Panc1 (cell line): Measurements from ENCODE around the gene TRIOBP. TPM values are rescaled to one million over a fixed set of nuclear protein-coding genes. Genes with fewer than 3 reads are reported as not detected.

Experiments
- ATAC-seq: fragments of 200-7000 bp; cut with Tn5 transposase; 2 replicates; pipeline ENCODE4 v1.9.1; 2020; ENCODE audit warnings: mild to moderate bottlenecking, moderate library complexity
- BruUV-seq: library from RNA; stranded (reverse); fragments of 400-500 nt; replicated peaks from 2 replicates; lab custom pipeline; 2021; lab: Mats Ljungman, UMichigan
- CTCF ChIA-PET: fragments of 300-600 bp; sonication (Branson Sonifier 250); formaldehyde crosslinking; loops from one replicate; lab custom pipeline; 2022; ENCODE audit warnings: antibody characterized with exemption; lab: Charles Lee
- POLR2A ChIA-PET: fragments of 300-600 bp; sonication (Branson Sonifier 250); formaldehyde crosslinking; loops from one replicate; lab custom pipeline; 2022; ENCODE audit warnings: antibody characterized with exemption; lab: Charles Lee
- DNase-seq: peaks from one replicate; pipeline ENCODE4 v3.0.0-alpha.2; 2010; ENCODE audit warnings: low read depth, low spot score
- H3K27ac ChIP-seq: 2 replicates; pipeline ENCODE4 v1.5.1; 2011; ENCODE audit warnings: mild to moderate bottlenecking, low read length, inconsistent platforms
- H3K27me3 ChIP-seq: fragments of 200-500 bp; sonication (Bioruptor generic); 2 replicates; pipeline ENCODE4 v1.6.0; 2014; ENCODE audit warnings: low read length, inconsistent platforms; ENCODE audit not compliant: control insufficient read depth, insufficient read depth
- H3K36me3 ChIP-seq: fragments of 200-500 bp; sonication (Bioruptor generic); 2 replicates; pipeline ENCODE4 v1.5.1; 2014; ENCODE audit warnings: inconsistent platforms, mild to moderate bottlenecking, low read length, moderate library complexity; ENCODE audit not compliant: control insufficient read depth, insufficient read depth
- H3K4me1 ChIP-seq: 2 replicates; pipeline ENCODE4 v1.5.1; 2011; ENCODE audit warnings: inconsistent platforms, mild to moderate bottlenecking, low read length, moderate library complexity; ENCODE audit not compliant: control insufficient read depth, insufficient read depth
- H3K4me3 ChIP-seq, 2 experiments: 2 replicates each; pipeline ENCODE4 v1.5.1; 2011 to 2012; ENCODE audit warnings: low read depth in 2 of 2, low read length in 2 of 2, mild to moderate bottlenecking in 2 of 2, inconsistent platforms in 1 of 2, moderate library complexity in 1 of 2
- H3K9me3 ChIP-seq: fragments of 200-500 bp; sonication (Bioruptor generic); 2 replicates; pipeline ENCODE4 v1.5.1; 2014; ENCODE audit warnings: low read depth, mild to moderate bottlenecking, inconsistent platforms, low read length, moderate library complexity; ENCODE audit not compliant: control insufficient read depth, insufficient read depth
- CTCF ChIP-seq: fragments of 450-650 bp; IDR thresholded peaks from 2 replicates; pipeline ENCODE4 v1.5.1; 2017; ENCODE audit warnings: mild to moderate bottlenecking
- POLR2AphosphoS5 ChIP-seq: IDR thresholded peaks from 2 replicates; pipeline ENCODE4 v1.6.1; 2012; ENCODE audit warnings: mild to moderate bottlenecking, low read depth, low read length, moderate library complexity
- REST ChIP-seq, 2 experiments: IDR thresholded peaks; 2 replicates each; pipeline ENCODE4 v1.6.1; 2011 to 2012; ENCODE audit warnings: low read depth in 2 of 2, control low read depth in 1 of 2, low read length in 1 of 2, mild to moderate bottlenecking in 1 of 2, moderate library complexity in 1 of 2; ENCODE audit not compliant: insufficient read depth in 1 of 2
- SIN3A ChIP-seq: IDR thresholded peaks from 2 replicates; pipeline ENCODE4 v1.6.1; 2012; ENCODE audit warnings: low read depth, mild to moderate bottlenecking, low read length, moderate library complexity, borderline replicate concordance; ENCODE audit not compliant: insufficient read depth
- TCF7L2 ChIP-seq: IDR thresholded peaks from 2 replicates; pipeline ENCODE4 v1.6.1; 2011; ENCODE audit warnings: mild to moderate bottlenecking, low read depth, low read length, inconsistent platforms
- in situ Hi-C: cut with HindIII; loops from 2 replicates; pipeline ENCODE4 v1.10.0; 2016; ENCODE audit warnings: low sequenced_read_pairs, low pct_unique_long_range_greater_than_20kb
- intact Hi-C: fragments of 100-400 bp; cut with micrococcal nuclease; formaldehyde crosslinking; loops from one replicate; pipeline ENCODE4 v1.10.0; 2022; ENCODE audit not compliant: unreplicated experiment
- total RNA-seq: library from RNA; stranded (reverse); gene quantifications from one replicate; pipeline ENCODE4 v1.2.1, GENCODE V29; 2021; ENCODE audit not compliant: unreplicated experiment

The TRIOBP gene
- total RNA-seq, 1 experiment from 2014 or later = 50.5 TPM

- Histone ChIP-seq H3K4me1 (peaks cover 9% of the 10 kb centered on the region), H3K27me3 (no peaks in the 10 kb centered on the region), H3K4me3 (no peak overlapping the region), H3K27ac (no peak overlapping the region), H3K36me3 (no peaks in the 10 kb centered on the region), H3K9me3 (no peaks in the 10 kb centered on the region)
- no TSS peak for BruUV-seq
- intact Hi-C loops = no loop called here
- CTCF ChIA-PET = interaction anchor here (1.0 to 1.5 kb wide), 2 partner anchors 13 to 174 kb away, joined by 4 to 5 read pairs; no protein-coding TSS in a partner anchor
- in situ Hi-C loops = no loop called here
- POLR2A ChIA-PET = no interaction called here
- DNase-seq (no peak), ATAC-seq (peak; percentile 51)
- no peak for TF ChIP-seq TCF7L2
- TF ChIP-seq REST (IDR thresholded peaks at IDR 0.05; ENCODE audit: insufficient read depth in 1 of 2, low read depth in 2 of 2, low read length in 1 of 2) = no peak
- TF ChIP-seq POLR2AphosphoS5 = no peak
- no peak for TF ChIP-seq SIN3A
- no peak for TF ChIP-seq CTCF
Observed at GRCh38 chr22:37781434-37782059, 84.7 kb downstream of the TRIOBP start.

- ChIA-PET POLR2A (interaction anchor here (0.5 kb wide), 1 partner anchor 90 kb away, joined by 4 read pairs; no protein-coding TSS in a partner anchor), CTCF (no interaction called here)
- in situ Hi-C loops (no loop called here), intact Hi-C loops (no loop called here)
- Histone ChIP-seq H3K4me3 (no peak overlapping the region), H3K27ac (peak overlapping the region; percentile 48; the same call in 1 of the 2 replicates), H3K9me3 (no peaks in the 10 kb centered on the region), H3K27me3 (no peaks in the 10 kb centered on the region), H3K36me3 (no peaks in the 10 kb centered on the region), H3K4me1 (peaks cover 5% of the 10 kb centered on the region)
- DNase-seq (no peak), ATAC-seq (peak; percentile 71)
- no TSS peak for BruUV-seq
- TF ChIP-seq CTCF (no peak), POLR2AphosphoS5 (no peak), TCF7L2 (peak; percentile 56; the same call in 1 of the 2 replicates)
Observed at GRCh38 chr22:37782340-37783168, 85.7 kb downstream of the TRIOBP start.
